ENCODE results near the gene ZBTB9.

The ZBTB9 gene

DNA sequence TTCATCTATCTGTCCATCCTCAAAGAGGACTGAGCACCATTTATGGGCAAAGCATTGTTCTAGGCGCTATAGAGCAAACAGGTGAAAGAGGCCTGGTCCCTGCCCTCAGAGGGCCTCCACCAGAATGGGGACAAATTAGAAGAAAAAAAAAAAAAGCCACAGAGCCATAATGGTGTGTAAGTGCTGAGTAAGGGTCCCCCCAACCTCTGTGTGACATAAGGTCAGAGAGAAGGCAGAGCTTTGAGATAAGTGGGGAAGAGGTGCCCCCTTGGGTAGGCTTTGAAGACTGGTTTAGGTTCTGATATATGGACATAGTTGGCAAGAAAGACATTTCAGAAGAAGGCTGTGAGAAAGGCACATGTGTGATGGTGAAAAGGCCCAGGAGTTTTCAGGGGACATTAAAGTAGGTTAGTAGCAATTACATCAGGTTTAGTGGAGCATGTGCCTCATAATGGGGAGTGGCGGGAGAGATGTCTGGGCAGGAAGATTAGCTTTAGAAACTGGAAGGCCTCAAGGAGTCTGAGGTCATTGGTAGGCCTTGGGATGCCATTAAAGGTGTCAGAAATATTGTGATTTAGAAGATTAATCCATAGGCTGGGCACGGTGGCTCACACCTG, 15.3 kb upstream of the ZBTB9 start:
- TF ChIP-seq, protein P1, sequence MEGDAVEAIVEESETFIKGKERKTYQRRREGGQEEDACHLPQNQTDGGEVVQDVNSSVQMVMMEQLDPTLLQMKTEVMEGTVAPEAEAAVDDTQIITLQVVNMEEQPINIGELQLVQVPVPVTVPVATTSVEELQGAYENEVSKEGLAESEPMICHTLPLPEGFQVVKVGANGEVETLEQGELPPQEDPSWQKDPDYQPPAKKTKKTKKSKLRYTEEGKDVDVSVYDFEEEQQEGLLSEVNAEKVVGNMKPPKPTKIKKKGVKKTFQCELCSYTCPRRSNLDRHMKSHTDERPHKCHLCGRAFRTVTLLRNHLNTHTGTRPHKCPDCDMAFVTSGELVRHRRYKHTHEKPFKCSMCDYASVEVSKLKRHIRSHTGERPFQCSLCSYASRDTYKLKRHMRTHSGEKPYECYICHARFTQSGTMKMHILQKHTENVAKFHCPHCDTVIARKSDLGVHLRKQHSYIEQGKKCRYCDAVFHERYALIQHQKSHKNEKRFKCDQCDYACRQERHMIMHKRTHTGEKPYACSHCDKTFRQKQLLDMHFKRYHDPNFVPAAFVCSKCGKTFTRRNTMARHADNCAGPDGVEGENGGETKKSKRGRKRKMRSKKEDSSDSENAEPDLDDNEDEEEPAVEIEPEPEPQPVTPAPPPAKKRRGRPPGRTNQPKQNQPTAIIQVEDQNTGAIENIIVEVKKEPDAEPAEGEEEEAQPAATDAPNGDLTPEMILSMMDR (conservative IDR thresholded peaks at IDR 0.05; ENCODE audit: low read depth, low read length), result no peak
- no peak overlapping the region for H3K4me3 ChIP-seq (ENCODE audit: low read length)
- DNase-seq (ENCODE audit: low read depth), result no peak

DNA sequence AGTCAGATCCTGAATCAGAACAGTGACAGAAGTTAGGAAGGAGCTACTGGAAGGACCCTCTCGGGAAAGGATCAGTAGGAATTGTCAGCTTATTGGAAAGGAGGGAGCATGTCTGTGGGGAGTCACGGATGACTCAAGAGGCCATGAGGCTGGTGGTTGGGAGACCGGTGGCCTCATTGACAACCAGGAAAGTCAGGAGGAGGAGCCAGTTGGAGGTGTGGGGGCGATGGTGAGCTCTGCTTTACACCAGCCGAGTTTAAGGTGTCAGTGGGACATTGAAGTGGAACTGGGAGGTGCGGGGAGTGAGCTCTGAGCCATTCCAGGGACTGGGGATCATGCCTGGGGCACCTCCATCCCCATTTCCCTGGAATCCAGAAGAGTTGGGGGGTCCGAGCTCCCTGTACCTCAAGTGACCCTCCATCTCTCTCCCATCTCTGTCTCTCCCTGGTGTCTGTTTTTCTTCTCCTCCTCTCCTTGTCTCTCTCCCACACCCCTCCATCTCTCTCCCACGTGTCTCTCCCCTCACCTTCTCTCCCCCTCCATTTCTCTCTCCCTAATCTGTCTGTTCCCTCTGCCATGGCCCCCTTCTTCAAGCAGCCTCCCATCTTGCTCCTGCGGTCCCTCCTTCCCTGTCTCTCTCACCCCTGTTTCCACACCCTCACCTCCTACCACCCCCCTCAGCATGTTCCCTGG, 14.3 kb upstream of the ZBTB9 start:
- TF ChIP-seq, protein P1 (conservative IDR thresholded peaks at IDR 0.05; ENCODE audit: low read depth, low read length), result no peak
- no peak overlapping the region for H3K4me3 ChIP-seq (ENCODE audit: low read length)
- no peak for DNase-seq (ENCODE audit: low read depth)

DNA sequence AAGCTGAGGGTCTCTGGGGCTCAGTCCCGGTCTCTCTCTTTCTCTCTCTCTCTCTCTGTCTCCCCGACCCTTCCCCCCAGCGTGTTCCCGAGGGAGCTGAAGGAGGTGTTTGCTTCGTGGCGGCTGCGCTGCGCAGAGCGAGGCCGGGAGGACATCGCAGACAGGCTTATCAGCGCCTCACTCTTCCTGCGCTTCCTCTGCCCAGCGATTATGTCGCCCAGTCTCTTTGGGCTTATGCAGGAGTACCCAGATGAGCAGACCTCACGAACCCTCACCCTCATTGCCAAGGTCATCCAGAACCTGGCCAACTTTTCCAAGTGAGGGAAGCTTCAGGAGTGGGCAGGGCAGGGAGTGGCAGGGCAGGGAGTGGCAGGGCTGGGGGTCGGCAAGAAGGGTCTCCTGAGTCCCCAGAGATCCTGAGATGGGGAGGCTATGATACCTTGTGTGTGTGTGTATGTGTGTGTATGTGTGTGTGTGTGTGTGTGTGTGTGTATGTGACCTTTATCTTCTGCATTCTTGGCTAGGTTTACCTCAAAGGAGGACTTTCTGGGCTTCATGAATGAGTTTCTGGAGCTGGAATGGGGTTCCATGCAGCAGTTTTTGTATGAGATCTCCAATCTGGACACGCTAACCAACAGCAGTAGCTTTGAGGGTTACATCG, 13.6 kb upstream of the ZBTB9 start:
- TF ChIP-seq, protein P1 (conservative IDR thresholded peaks at IDR 0.05; ENCODE audit: low read depth, low read length), result no peak
- DNase-seq (ENCODE audit: low read depth), result no peak
- H3K4me3 ChIP-seq (ENCODE audit: low read length), result no peak overlapping the region

DNA sequence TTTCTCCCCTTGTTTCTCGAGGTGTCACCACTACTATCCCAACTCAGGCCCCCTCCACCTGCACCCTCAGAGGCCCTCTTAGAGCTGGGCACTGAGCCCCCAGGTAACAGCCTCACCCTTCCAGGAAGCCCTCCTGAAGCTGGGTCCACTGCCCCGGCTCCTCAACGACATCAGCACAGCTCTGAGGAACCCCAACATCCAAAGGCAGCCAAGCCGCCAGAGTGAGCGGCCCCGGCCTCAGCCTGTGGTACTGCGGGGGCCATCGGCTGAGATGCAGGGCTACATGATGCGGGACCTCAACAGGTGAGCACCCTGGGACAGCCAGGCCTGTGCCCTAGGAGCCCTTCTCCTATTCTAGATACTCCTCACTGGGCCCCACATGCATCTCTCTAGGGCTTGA, 12.9 kb upstream of the ZBTB9 start:
- no peak overlapping the region for H3K4me3 ChIP-seq (ENCODE audit: low read length)
- TF ChIP-seq, protein P1 (conservative IDR thresholded peaks at IDR 0.05; ENCODE audit: low read depth, low read length), result no peak
- DNase-seq (ENCODE audit: low read depth), result no peak

DNA sequence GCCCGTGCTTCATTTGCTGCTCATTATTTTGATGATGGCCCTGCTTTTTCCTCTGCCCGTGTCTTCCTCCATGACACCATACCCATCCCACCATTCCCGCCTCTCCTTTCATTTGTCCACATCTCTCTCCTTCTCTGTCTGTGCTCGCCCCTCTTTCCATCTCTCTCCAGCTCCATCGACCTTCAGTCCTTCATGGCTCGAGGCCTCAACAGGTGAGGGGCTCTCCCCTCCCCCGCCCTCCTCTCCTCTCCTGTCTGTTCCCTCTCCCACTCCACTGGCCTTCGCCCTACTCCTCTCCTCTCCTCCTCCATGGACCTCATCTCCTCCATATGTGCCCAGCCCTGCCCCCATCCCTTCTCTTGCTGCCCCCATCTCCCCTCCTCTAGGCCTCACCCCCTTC, 12.1 kb upstream of the ZBTB9 start:
- DNase-seq (ENCODE audit: low read depth), result no peak
- TF ChIP-seq, protein P1 (conservative IDR thresholded peaks at IDR 0.05; ENCODE audit: low read depth, low read length), result no peak
- H3K4me3 ChIP-seq (ENCODE audit: low read length), result no peak overlapping the region

DNA sequence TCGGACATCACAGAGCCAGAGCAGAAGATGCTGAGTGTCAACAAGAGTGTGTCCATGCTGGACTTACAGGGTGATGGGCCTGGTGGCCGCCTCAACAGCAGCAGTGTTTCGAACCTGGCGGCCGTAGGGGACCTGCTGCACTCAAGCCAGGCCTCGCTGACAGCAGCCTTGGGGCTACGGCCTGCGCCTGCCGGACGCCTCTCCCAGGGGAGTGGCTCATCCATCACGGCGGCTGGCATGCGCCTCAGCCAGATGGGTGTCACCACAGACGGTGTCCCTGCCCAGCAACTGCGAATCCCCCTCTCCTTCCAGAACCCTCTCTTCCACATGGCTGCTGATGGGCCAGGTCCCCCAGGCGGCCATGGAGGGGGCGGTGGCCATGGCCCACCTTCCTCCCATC, 11.4 kb upstream of the ZBTB9 start:
- no peak overlapping the region for H3K4me3 ChIP-seq (ENCODE audit: low read length)
- TF ChIP-seq, protein P1 (conservative IDR thresholded peaks at IDR 0.05; ENCODE audit: low read depth, low read length), result no peak
- no peak for DNase-seq (ENCODE audit: low read depth)
